Stimulated activated CD4-positive, alpha-beta T cell treated with anti-CD3 and anti-CD28 coated beads, Interleukin-1b, Interleukin-23, amount 100 ng/mL, for 4 hours (primary cell): ENCODE results near the gene PLET1.
A peak's percentile ranks its signal among the peaks of the same experiment; 100 is the strongest.
"Not testable (repeated sequence)": the region's sequence is repeated elsewhere in the genome, so short reads cannot be mapped to it uniquely, and the experiment has no call there.

Experiments
- DNase-seq, 2 donors: peaks; one replicate each; pipeline ENCODE4 v3.0.0-alpha.2; 2020; ENCODE audit warnings: low read depth in 2 of 2

Gene PLET1

DNA sequence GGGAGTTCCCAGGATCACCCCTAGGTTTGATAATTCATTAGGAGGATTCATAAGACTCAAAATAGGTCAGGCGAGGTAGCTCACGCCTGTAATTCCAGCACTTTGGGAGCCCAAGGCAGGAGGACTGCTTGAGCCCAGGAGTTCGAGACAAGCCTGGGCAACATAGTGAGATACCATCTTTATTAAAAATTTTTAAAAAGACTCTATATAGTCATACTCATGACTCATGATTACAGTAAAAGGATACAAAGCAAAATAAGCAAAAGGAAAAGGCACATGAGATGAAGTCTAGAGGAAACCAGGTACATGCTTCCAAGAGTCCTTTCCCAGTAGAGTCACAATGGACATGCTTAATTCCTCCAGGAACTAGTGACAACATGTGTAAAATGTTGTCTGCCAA is 48.4 kb downstream of the PLET1 start:
- DNase-seq: no peak

DNA sequence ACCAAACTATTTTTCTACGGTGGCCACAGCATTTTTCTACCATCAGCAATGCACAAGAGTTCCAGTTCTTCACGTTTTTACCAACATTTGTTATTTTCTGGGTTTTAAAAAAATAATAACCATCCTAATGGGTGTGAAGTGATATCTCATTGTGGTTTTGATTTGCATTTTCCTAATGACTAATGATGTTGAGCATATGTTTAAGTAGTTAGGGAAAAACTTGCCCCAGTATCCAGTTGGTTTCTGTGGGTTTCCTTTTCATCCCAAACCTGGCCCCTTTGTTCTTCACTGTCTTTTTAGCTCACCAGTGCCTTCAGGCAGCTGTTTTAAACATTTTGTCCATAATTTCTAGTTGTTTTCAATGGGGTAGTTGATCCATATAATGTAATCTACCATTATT is 49.1 kb downstream of the PLET1 start:
- DNase-seq: peak in 1 of 2 donors; percentile 15

DNA sequence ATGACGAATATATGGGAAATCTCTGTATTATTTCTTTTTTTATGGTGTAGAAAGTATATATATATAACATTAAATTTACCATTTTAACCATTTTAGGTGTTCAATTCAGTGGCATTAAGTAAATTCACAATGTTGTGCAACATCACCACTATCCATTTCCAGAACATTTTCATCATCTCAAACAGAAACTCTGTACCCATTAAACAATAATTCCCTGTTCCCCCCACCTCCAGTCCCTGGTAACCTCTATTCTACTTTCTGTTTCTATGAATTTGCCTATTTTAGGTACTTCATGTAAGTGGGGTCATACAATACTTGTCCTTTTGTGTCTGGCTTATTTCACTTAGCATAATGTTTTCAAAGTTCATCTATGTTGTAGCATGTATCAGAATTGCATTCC is 49.8 kb downstream of the PLET1 start:
- DNase-seq: no peak

DNA sequence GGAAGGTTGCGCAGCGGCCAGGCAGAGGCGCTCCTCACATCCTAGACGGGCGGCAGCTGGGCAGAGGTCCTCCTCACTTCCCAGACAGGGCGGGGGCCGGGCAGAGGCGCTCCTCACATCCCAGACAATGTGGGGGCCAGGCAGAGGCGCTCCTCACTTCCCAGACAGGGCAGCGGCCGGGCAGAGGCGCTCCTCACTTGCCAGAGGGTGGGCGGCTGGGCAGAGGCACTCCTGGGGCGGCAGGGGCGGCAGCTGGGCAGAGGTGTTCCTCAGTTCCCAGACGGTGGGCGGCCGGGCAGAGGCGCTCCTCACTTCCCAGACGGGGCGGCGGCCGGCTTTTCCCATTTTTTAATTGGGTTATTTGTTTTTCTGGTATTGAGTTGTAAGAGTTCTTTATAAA is 54.6 kb downstream of the PLET1 start:
- no peak for DNase-seq

DNA sequence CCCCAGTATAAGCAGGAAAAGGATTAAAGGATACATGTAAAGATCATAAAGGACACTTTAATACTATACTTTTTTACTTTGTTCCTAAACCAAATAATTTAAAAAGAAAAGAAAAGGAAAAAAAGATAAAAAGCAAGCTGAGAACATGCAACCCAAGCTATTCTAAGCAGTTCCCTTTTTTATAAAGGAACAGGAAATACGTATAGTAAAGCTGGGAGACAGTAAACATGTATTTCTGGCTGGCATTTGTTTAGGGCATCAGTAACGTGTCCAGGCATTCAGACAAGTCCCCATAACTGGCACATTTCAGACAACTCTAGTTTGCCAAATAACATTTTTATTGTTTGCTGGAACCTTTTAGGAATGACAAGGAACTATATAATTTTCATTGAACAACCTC is 60.4 kb downstream of the PLET1 start:
- no peak for DNase-seq

DNA sequence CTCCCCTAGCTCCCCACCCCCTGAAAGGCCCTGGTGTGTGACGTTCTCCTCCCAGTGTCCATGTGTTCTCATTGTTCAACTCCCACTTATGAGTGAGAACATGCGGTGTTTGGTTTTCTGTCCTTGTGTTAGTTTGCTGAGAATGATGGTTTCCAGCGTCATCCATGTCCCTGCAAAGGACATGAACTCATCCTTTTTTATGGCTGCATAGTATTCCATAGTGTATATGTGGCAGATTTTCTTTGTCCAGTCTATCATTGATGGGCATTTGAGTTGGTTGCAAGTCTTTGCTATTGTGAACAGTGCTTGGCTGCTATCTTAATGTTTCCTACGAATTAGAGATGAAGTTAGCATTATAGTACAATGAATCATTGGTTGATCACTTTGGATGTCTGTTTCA is 61.6 kb downstream of the PLET1 start:
- DNase-seq: not testable (repeated sequence)
